ENCODE measurements around the gene GNAI2. TPM values are rescaled to one million over a fixed set of nuclear protein-coding genes. Genes with fewer than 3 reads are reported as not detected.

The GNAI2 gene
- total and polyA plus RNA-seq, 8 donors = 259 to 381 (median 269) TPM

- intact Hi-C loops (cut with DNase I) = loop anchor here in 1 of 2 donors (5.0 kb wide), 2 partner anchors 34 to 79 kb away; no protein-coding TSS in a partner anchor
- H3K4me1 ChIP-seq = peaks cover 4 to 29% of the 10 kb centered on the region in 2 donors
- TF ChIP-seq, protein P1, sequence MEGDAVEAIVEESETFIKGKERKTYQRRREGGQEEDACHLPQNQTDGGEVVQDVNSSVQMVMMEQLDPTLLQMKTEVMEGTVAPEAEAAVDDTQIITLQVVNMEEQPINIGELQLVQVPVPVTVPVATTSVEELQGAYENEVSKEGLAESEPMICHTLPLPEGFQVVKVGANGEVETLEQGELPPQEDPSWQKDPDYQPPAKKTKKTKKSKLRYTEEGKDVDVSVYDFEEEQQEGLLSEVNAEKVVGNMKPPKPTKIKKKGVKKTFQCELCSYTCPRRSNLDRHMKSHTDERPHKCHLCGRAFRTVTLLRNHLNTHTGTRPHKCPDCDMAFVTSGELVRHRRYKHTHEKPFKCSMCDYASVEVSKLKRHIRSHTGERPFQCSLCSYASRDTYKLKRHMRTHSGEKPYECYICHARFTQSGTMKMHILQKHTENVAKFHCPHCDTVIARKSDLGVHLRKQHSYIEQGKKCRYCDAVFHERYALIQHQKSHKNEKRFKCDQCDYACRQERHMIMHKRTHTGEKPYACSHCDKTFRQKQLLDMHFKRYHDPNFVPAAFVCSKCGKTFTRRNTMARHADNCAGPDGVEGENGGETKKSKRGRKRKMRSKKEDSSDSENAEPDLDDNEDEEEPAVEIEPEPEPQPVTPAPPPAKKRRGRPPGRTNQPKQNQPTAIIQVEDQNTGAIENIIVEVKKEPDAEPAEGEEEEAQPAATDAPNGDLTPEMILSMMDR (IDR thresholded peaks at IDR 0.05) = no peak
- H3K36me3 ChIP-seq = no peaks in the 10 kb centered on the region
- no peak for ATAC-seq
- H3K27me3 ChIP-seq = peaks cover 21 to 53% of the 10 kb centered on the region in 2 donors
- H3K4me3 ChIP-seq = no peak overlapping the region
- no peak for DNase-seq
- H3K27ac ChIP-seq = no peak overlapping the region
- H3K9me3 ChIP-seq = no peaks in the 10 kb centered on the region
These were observed 42.3 kb upstream of the GNAI2 start for GRCh38 chr3:50193746-50194127.

- Histone ChIP-seq H3K9me3 (no peaks in the 10 kb centered on the region), H3K4me3 (no peak overlapping the region), H3K36me3 (no peaks in the 10 kb centered on the region), H3K4me1 (peaks cover 4 to 29% of the 10 kb centered on the region in 2 donors), H3K27ac (no peak overlapping the region), H3K27me3 (peaks cover 21 to 59% of the 10 kb centered on the region in 2 donors)
- peak; percentile 72 for ATAC-seq
- peak; percentile 36 to 87 (median 60) for DNase-seq
- TF ChIP-seq, protein P1 (IDR thresholded peaks at IDR 0.05) = peak; percentile 62 to 69
- intact Hi-C loops (cut with DNase I) = loop anchor here in 1 of 2 donors (5.0 kb wide), 2 partner anchors 33 to 78 kb away; no protein-coding TSS in a partner anchor
These were observed 41.7 kb upstream of the GNAI2 start for GRCh38 chr3:50194128-50194902.

DNA sequence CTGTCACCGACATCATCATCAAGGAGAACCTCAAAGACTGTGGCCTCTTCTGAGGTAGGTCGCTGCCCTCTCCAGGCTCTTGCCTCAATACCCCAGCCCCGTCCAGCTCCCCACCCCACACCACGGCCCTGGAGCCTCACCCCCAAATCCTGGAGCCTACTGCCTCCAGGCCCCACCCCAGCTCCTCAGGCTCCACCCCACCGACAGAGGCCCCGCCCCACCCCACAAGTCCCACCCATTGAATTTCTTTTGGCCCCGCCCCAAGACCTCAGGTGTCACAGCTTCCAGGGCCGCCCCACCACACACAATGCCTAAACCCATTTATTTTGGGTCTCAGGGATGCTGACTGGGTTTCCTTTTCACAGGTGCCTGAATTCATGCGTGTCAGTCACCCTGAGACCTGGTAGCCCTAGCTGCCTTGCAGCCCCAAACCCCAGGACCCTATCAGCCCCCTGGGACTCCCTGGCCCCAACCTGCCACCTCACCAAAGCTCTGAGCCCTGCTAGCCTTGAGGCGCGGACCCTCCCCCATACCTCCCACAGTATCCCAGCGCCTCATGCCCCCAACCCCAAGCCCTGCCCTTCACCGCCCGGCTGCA lies 41.0 kb upstream of the GNAI2 start:
- no peak for ATAC-seq
- TF ChIP-seq, protein P1 (IDR thresholded peaks at IDR 0.05) = no peak
- Histone ChIP-seq H3K4me3 (no peak overlapping the region), H3K27ac (no peak overlapping the region), H3K4me1 (peaks cover 4 to 29% of the 10 kb centered on the region in 2 donors), H3K36me3 (no peaks in the 10 kb centered on the region), H3K9me3 (no peaks in the 10 kb centered on the region), H3K27me3 (peaks cover 21 to 65% of the 10 kb centered on the region in 2 donors)
- intact Hi-C loops (cut with DNase I) = loop anchor here in 1 of 2 donors (5.0 kb wide), 2 partner anchors 32 to 77 kb away; no protein-coding TSS in a partner anchor
- no peak for DNase-seq

DNA sequence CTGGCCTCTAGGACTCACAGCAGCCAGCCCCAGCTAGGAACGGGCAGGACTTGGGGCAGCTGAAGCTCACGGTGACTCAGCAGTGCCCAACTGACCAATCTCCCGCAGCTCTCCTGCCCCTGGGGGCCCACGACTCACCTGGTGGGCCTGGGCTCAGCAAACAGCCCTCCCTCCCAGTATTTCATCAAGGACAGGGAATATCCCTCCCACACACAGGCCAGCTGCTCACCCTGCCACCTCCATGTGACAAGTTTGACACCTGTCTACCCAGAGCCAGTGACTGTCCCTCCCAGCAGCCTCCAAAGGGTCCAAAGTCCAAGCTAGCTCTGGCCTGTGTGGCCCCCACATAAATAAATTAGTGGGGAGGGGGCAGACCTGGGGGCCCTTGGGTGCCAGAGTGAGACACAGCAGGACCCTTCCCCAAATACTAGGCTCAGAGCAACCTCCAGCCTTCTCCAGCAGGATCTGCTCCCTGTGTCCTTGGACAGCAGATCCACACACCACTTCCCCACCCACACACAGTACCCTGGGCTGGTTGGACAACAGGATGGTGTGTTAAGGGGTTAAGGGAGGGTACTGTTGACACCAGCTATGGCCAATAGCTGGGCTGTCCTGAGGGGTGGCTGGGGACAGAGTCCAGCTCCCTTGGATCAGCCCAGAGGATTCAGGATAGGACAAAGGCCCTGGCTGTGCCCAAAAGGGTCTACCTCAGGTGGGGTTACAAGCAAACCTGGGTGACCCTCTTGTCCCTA lies 40.3 kb upstream of the GNAI2 start:
- TF ChIP-seq, protein P1 (IDR thresholded peaks at IDR 0.05) = no peak
- H3K4me1 ChIP-seq = peaks cover 4 to 28% of the 10 kb centered on the region in 2 donors
- H3K27me3 ChIP-seq = peaks cover 21 to 67% of the 10 kb centered on the region in 2 donors
- no peak for DNase-seq
- H3K9me3 ChIP-seq = no peaks in the 10 kb centered on the region
- ATAC-seq = no peak
- H3K4me3 ChIP-seq = no peak overlapping the region
- intact Hi-C loops (cut with DNase I) = no loop called here
- no peaks in the 10 kb centered on the region for H3K36me3 ChIP-seq
- no peak overlapping the region for H3K27ac ChIP-seq
